Liver (tissue), 3 donors: Measurements from ENCODE around the gene GPR84.

Experiments
- FOXA1 ChIP-seq: IDR thresholded peaks from 2 replicates; pipeline ENCODE4 v1.6.1; 2016; ENCODE audit warnings: antibody characterized with exemption
- FOXA2 ChIP-seq: IDR thresholded peaks from 2 replicates; pipeline ENCODE4 v1.6.1; 2016; ENCODE audit warnings: antibody characterized with exemption
- GABPA ChIP-seq, 2 donors: IDR thresholded peaks in 1 of 2; conservative IDR thresholded peaks in 1 of 2; 2 replicates each; pipeline ENCODE4 v1.6.1; 2016; ENCODE audit warnings: antibody characterized with exemption in 2 of 2, mild to moderate bottlenecking in 1 of 2, moderate library complexity in 1 of 2
- HNF4G ChIP-seq: IDR thresholded peaks from 2 replicates; pipeline ENCODE4 v1.6.1; 2016; ENCODE audit warnings: antibody characterized with exemption
- NR2F2 ChIP-seq: IDR thresholded peaks from 2 replicates; pipeline ENCODE4 v1.6.1; 2016; ENCODE audit warnings: antibody characterized with exemption
- RAD21 ChIP-seq, 2 donors: IDR thresholded peaks; 2 replicates each; pipeline ENCODE4 v1.6.1; 2016; ENCODE audit warnings: antibody characterized with exemption in 2 of 2, mild to moderate bottlenecking in 2 of 2
- RXRA ChIP-seq, 2 donors: IDR thresholded peaks; 2 replicates each; pipeline ENCODE4 v1.6.1; 2017 to 2018; ENCODE audit warnings: antibody characterized with exemption in 2 of 2, mild to moderate bottlenecking in 1 of 2
- SP1 ChIP-seq: IDR thresholded peaks from 2 replicates; pipeline ENCODE4 v1.6.1; 2018; ENCODE audit warnings: antibody characterized with exemption, mild to moderate bottlenecking
- TAF1 ChIP-seq: conservative IDR thresholded peaks from 2 replicates; pipeline ENCODE4 v1.6.1; 2016; ENCODE audit warnings: antibody characterized with exemption, mild to moderate bottlenecking
- YY1 ChIP-seq: IDR thresholded peaks from 2 replicates; pipeline ENCODE4 v1.6.1; 2016; ENCODE audit warnings: antibody characterized with exemption, mild to moderate bottlenecking
- ZBTB33 ChIP-seq: IDR thresholded peaks from 2 replicates; pipeline ENCODE4 v1.6.1; 2016; ENCODE audit warnings: antibody characterized with exemption
- TF ChIP-seq, protein P1 (sequence below): fragments of 150-350 bp; IDR thresholded peaks from 2 replicates; pipeline ENCODE4 v1.5.1; 2017; ENCODE audit warnings: improper control_type of control experiment, low read depth, low read length; ENCODE audit not compliant: missing input control
- TF ChIP-seq, protein P2 (sequence below): IDR thresholded peaks from 2 replicates; pipeline ENCODE4 v1.6.1; 2016; ENCODE audit warnings: antibody characterized with exemption
- TF ChIP-seq, protein P3 (sequence below): IDR thresholded peaks from 2 replicates; pipeline ENCODE4 v1.6.1; 2016; ENCODE audit warnings: antibody characterized with exemption
- donor health status: healthy.
- donor health status: healthy.

DNA sequence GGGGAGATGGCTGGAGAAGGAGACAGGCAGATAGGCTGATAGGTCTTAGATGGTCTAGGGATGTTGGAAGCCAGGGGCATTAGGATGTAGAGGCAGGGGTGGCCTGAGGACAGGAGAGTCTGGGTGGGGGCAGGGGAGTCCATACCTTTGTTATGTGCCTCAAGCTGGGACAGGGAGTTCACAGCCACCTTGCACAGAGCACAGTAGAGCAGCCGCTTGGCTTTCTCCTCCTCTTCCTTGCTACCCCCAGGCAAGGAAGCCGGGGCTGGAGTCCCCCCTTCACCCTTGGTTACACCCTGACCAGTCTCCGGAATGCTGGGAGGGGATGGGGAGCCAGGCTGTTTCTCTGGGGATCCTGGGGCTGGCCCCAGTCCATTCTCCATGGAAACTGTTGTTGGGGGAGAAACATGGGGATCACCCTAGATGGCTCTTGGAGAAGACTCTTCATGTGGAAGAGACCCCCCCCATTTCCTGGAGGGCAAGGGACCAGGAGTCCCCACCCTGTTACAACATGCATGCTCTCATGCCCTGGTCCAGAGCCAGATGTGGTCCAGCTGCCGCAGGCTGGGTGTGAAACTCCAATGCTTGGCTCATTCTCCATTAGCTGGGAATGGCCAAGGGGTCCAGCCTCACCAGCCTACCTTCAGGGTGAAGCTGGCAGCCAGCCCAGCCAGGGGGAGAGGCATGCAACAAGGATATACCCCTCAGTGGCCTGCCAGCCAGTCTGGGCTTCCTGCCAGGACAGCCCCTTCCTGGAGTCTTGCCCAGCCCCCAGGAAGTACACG, 7.2 kb upstream of the GPR84 start:
- TF ChIP-seq, protein P1, sequence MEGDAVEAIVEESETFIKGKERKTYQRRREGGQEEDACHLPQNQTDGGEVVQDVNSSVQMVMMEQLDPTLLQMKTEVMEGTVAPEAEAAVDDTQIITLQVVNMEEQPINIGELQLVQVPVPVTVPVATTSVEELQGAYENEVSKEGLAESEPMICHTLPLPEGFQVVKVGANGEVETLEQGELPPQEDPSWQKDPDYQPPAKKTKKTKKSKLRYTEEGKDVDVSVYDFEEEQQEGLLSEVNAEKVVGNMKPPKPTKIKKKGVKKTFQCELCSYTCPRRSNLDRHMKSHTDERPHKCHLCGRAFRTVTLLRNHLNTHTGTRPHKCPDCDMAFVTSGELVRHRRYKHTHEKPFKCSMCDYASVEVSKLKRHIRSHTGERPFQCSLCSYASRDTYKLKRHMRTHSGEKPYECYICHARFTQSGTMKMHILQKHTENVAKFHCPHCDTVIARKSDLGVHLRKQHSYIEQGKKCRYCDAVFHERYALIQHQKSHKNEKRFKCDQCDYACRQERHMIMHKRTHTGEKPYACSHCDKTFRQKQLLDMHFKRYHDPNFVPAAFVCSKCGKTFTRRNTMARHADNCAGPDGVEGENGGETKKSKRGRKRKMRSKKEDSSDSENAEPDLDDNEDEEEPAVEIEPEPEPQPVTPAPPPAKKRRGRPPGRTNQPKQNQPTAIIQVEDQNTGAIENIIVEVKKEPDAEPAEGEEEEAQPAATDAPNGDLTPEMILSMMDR: no peak
- TF ChIP-seq GABPA (IDR thresholded peaks at IDR 0.05 in 1 of 2, conservative IDR thresholded peaks at IDR 0.05 in 1 of 2): no peak
- TF ChIP-seq FOXA1: no peak
- no peak for TF ChIP-seq TAF1
- TF ChIP-seq, protein P2, sequence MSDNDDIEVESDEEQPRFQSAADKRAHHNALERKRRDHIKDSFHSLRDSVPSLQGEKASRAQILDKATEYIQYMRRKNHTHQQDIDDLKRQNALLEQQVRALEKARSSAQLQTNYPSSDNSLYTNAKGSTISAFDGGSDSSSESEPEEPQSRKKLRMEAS: no peak
- TF ChIP-seq RXRA (IDR thresholded peaks at IDR 0.05): no peak
- TF ChIP-seq NR2F2: no peak
- no peak for TF ChIP-seq FOXA2
- TF ChIP-seq ZBTB33: no peak
- no peak for TF ChIP-seq HNF4G
- no peak for TF ChIP-seq RAD21 (IDR thresholded peaks at IDR 0.05)
- TF ChIP-seq, protein P3, sequence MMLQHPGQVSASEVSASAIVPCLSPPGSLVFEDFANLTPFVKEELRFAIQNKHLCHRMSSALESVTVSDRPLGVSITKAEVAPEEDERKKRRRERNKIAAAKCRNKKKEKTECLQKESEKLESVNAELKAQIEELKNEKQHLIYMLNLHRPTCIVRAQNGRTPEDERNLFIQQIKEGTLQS: no peak
- no peak for TF ChIP-seq YY1
- no peak for TF ChIP-seq SP1
